ENCODE data around the gene IER2.

IER2 gene, protein sequence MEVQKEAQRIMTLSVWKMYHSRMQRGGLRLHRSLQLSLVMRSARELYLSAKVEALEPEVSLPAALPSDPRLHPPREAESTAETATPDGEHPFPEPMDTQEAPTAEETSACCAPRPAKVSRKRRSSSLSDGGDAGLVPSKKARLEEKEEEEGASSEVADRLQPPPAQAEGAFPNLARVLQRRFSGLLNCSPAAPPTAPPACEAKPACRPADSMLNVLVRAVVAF

DNA sequence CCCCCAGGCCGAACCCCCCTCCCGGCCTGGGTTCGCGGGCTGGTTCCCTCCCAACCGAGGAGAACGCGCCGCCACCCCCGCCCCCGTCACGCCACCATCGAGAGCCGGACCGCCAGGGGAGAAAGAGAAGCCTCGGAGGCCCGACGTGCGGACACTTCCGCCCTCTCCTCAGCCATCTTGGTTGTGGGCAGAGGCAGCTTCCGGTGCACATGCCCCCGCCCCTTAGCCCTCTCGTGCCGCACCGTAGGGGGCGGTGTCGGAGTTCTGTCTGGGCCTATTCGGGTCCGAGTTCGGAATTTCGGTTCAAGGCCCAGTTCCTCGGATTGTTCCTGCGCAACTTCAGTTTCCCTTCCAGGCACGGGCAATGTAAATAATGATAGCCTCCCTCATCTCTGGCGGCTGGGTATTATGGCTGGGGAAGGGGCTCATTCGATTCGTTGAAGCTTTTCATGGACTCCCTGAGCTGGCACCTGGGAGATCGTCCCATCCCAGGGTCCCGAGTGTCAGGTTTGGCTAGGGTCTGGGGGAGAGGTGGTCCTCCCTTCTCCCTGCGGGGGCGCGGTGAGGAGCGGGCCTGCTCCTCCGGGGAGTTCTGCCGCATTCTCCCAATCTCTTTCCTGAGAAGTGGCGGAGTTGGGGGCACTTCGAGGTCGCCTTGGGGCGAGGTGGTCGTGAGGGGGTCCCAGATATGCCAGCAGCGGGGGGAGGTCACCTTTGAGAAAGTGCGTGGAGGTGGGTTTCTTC lies at the start of gene IER2, which contains the start of gene STX10:
Gene IER2 (plus strand): TSS at position 225 of the 744 bp plus-strand sequence. CDS start 2,776 bp downstream, outside the sequence.
Gene STX10 (minus strand): TSS at position 189 of the 744 bp plus-strand sequence. CDS start 202 bp downstream, outside the sequence.
- DNase-seq (ENCODE audit: low spot score), result peak; percentile 94

- peak; percentile 63 for DNase-seq (ENCODE audit: low spot score)
Observed at GRCh38 chr19:13100841-13101589, 49.2 kb upstream of the IER2 start.

DNA sequence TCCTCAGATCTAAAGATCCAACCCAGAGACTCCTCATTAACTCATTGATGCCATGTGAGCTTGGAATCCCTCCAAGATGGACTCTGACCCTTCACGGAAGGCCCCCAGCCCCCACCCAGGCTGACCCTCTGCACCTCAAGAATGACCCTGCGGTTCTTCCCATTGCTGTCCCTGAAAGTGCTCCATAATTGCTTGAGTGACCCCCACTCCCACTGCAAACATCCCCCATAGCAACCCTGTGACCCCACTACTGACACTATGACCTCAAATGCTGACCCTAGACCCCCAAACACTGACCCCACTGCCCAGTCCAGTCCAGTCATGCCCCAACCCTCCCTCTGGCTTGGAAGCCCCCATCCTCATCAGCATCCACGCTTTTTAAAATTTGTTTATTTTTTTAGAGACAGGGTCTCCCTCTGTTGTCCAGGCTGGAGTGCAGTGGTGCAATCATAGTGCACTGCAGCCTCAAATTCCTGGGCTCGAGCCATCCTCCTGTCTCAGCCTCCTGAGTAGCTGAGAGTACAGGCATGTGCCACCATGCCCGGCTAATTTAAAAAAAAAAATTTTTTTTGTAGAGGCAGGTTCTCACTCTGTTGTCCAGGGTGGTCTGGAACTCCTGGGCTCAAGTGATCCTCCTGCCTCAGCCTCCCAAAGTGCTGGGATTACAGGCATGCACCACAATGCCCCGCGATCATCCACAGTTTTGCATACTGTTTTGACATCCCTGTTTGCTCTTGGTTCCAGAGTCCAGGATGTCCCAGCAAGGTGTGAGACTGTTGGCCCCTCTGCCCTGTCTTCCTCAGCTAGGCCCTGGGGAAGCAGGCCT lies 48.4 kb upstream of the IER2 start:
- DNase-seq (ENCODE audit: low spot score), result no peak

DNA sequence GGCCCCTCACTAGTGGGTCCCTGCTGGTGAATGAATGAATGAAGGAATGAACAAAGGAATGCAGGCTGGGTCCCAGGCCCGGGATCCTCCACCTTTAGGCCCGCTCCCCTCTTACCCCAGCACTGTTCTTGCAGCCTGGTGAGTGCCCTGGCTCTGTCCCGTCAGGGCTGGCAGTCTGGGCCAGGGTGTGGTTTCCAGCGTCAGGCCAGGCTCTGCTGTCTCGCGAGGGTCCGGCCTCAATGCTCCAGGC lies 47.9 kb upstream of the IER2 start:
- no peak for DNase-seq (ENCODE audit: low spot score)

- peak; percentile 72 for DNase-seq (ENCODE audit: low spot score)
Observed at GRCh38 chr19:13102666-13103580, 47.3 kb upstream of the IER2 start, which contains the start of gene LYL1. LYL1 (minus strand) TSS chr19:13102858; CDS start chr19:13101171, 1,687 bp downstream.

GRCh38 chr19:13103581-13104359 lies 46.4 kb upstream of the IER2 start:
- DNase-seq (ENCODE audit: low spot score), result peak; percentile 59

DNA sequence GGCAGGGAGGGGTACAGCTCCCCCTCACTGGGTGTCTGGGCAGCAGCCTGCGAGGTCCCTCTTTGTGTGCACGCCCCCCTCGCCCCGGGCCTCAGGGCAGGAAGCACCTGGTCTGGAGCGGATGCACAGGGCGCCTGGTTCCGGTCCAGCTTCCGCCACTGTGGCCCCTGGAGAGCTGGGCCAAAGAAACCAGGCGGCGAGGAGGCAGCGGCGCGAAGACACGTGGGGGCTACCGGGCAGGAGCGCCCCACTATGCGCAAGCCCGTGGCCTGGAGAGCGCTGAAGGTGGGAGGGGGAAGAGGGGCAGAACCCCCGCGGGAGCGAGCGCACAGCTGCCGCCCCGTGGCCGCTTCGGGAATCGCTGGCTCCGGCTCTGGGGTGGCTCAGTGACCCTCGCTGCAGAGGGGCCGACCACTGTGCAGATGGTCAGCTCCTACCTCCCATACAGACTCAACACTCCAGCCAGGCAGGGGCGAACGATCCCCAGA lies 45.8 kb upstream of the IER2 start:
- DNase-seq (ENCODE audit: low spot score), result peak; percentile 72

DNA sequence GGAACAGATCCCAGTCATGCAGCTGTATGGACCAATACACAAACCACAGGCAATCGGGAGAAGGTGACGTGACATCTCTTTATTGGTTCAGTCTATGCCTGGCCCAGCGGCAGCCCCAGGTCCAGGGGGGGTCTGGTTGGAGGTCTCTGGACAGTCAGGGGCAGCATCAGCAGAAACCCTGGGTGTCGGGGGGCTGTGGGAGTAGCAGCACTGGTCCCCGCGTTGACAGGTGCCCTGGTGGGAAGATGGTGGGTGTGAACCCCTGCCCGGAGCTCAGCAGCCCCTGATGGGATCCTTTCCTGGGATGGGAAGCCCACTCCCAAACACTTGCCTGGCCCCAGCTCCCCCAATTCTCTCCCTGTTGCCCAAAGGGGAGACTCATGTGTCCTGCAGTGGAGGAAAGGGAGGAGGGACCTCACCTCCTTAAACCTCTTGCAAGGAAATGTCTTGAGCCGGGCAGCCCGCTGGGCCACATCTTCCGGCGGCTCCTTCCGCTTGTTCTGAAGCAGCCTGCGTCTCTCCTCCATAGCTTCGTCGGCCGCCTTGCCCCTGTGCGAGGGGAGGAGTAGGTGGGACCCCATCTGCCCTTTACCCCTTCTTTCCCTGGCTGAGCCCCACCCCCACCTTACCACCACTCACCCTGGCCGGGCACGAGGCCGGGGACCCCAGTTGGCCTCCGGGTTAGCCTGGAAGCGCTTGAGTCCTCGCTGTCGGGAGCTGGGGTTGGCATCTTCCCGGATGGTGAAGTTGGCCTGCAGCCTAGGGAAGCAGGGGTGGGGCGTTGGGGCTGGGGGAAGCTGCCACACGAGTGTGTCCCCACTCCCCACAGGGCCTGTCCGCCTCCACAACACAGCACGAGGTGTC lies 45.1 kb upstream of the IER2 start:
- no peak for DNase-seq (ENCODE audit: low spot score)

DNA sequence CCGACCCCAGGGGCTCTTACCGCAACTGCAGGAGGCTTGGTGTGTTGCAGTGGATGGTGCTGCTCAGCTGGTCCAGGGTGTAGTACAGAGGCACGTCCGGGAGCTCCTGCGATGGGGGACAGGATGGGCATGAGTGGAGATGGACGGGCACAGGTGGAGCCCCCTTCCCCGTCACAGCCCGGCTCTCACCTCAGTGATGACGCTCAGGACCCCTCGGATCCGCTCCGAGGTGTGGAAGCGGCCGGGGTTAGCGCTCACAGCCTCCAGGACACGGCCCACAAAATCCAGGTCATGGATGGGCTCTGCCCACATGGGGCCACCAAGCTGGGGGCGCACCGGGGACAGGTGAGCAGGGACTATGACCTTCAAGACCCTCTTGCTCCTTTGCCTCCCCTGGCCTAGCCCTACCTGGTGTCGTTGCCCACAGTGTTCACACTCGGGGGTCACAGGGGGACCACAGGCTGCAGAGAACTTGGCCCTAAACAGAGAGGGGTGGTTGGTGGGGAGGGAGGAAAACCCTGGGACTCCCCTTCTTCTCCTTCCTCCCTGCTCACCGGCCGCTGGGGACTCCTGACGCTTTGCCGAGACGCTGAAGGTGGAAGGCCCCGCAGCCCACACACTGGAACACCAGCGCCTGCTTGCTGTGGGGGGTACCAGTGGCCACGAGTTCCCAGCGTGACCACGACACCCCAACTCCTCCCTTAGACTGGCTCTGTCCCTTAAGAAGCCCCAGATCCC lies 40.7 kb upstream of the IER2 start:
- DNase-seq (ENCODE audit: low spot score), result no peak

DNA sequence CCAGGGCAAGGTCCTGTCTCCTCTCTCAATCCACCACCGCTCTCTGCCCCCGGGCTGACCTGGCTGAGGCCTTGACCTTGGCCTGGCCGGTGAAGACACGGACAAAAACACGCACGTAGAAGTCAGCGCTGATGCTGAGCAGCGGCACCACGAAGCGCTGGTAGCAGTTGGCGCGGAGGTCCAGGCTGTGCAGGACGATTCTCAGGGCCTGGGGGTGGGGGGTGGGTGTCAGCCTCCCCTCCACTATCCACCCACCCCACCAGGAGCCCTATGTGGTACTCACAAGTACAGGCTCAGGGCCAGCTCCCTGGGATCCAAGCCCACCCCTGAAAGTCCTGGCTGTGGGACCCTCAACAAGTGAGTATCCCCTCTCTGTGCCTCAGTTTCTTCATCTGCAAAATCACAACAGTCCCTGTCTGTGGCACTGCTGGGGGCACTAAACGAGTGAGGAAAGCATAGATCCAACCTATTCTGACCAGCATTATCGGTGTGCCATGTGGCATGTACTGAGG lies 40.1 kb upstream of the IER2 start:
- DNase-seq (ENCODE audit: low spot score), result no peak

- DNase-seq (ENCODE audit: low spot score), result no peak
Observed at GRCh38 chr19:13112555-13112954, 37.7 kb upstream of the IER2 start.

DNA sequence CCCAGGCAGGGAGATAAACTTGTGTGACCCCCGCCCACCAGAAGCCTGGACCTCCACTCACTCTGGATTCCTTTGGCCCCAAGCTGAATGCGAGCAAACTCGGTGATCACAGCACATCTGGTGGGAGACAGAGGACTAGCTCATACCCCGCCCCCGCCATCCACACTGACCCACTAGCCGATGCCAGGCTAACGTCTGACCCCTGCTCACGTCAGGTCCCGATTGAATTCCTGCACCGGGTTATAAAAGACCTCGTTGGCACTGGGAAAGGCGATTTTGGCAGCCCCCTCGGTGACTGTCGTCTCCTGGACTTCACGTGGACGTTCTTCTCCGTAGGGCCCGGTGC lies 34.3 kb upstream of the IER2 start:
- no peak for DNase-seq (ENCODE audit: low spot score)

DNA sequence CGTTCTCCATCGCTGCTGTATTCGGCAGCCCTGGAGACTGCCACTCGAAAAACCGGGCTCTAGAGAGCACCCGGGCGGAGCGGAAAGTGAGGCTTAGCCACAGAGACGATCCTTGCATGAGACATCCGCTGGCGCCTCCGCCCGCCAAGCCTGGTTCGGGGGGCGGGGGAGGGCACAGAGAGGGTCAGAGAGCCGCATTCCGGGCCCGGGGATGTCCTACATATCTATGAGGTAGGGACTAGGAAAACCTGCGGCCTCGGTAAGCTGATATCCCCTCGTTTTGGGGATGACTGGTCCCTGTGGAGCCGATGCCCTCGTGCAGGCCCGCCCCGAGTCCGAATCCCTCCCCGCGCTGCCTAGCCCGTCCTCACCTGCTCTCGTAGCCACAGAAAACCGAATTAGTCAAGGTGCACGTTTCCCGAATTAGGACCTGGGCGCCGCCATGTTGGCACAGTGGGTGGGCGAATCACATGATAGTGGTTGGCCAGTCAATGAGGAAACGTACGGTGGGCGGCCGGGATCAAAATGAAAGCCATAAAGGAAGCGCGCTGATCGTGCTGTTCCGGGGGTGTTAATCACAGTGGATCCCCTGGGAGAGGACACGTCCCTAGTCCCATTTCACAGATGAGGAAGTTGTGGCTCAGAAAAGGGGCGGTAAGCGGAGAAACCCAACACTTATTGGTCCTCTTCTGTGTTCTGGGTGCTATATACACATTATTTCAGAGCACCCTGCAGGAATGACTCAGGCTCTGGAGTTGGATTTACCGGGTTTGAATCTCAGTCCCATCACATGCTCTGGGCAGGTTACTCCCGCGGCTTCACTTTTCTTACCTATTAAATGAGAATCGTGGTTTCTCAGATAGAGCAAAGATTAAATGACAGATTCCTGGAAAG lies 33.7 kb upstream of the IER2 start, which contains the start of gene TRMT1:
Gene TRMT1 (minus strand): TSS at position 459 of the 894 bp plus-strand sequence. CDS start 341 bp downstream, at position 118.
- peak; percentile 91 for DNase-seq (ENCODE audit: low spot score)

DNA sequence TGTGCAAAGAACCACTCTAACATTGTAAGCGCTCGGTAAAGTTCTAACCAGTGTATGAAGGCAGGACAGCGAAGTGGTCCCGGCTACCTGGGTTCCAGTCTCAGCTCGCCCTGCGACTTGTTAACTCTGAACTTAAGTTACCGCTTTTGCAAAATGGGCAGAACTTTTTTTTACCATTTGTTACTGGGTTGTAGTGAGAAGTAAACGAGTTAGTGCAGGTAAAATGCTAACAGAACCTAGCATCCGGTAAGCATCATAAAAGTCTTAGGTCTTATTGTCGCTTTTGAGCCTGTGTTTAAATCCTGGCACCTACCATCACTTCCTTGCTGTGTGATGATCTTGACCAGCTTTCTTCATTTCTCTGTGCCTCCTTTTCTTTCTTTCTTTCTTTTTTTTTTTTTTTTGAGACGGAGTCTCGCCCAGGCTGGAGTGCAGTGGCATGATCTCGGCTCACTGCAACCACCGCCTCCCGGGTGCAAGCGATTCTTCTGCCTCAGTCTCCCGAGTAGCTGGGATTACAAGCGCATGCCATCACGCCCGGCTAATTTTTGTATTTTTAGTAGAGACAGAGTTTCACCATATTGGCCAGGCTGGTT lies 32.9 kb upstream of the IER2 start:
- no peak for DNase-seq (ENCODE audit: low spot score)

- peak; percentile 95 for DNase-seq (ENCODE audit: low spot score)
Observed at GRCh38 chr19:13117772-13118423, 32.3 kb upstream of the IER2 start, which contains the start of gene NACC1. NACC1 (plus strand) TSS chr19:13118264; CDS start chr19:13135208, 16,944 bp downstream.
